ENCODE results near the gene SLC4A1AP. TPM values are rescaled to one million over a fixed set of nuclear protein-coding genes. Genes with fewer than 3 reads are reported as not detected.

The SLC4A1AP gene
- total and polyA plus RNA-seq, 2 of the 13 experiments (the other 11 are each of a cell fraction or from before 2014, with no cell fraction given): 15.3 to 44.6 TPM

DNA sequence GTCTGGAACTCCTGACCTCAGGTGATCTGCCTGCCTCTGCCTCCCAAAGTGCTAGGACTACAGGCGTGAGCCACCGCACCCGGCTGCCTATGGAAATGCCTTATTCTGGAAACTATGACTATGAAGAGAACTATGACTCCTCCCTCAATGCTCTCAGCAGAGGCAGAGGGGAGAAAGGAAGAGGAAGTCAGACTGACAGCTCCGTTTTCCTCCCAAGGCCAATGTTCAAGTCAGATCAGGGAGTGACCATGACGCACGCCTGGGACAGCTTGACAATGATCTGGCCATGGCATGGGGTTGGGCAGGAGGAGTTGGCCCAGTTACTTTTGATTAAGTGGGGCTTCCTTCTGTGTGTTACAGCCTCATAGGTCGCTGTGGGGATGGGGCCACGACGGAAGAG is 63.6 kb downstream of the SLC4A1AP start:
- no peak overlapping the region for H3K4me3 ChIP-seq (replicated peaks in 1 of 3; ENCODE audit: insufficient read depth in 1 of 3, low read depth in 2 of 3, low read length in 3 of 3)
- no peaks in the 10 kb centered on the region for H3K36me3 ChIP-seq (replicated peaks in 1 of 2; ENCODE audit: control insufficient read depth in 1 of 2, insufficient read depth in 2 of 2, low read length in 2 of 2)
- no peak for TF ChIP-seq ZNF83 (CRISPR knock-in tag; IDR thresholded peaks at IDR 0.05; ENCODE audit: borderline replicate concordance)
- TF ChIP-seq, protein P1, sequence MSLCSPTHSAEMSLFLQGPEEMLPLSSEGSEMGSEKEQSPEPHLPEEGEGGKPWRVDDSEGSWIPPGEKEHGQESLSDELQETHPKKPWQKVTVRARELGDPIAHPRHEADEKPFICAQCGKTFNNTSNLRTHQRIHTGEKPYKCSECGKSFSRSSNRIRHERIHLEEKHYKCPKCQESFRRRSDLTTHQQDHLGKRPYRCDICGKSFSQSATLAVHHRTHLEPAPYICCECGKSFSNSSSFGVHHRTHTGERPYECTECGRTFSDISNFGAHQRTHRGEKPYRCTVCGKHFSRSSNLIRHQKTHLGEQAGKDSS (CRISPR knock-in tag; IDR thresholded peaks at IDR 0.05; ENCODE audit: borderline replicate concordance, low read depth): peak; percentile 27; the same call in 1 of the 2 replicates
- H3K4me2 ChIP-seq (ENCODE audit: low read depth, low read length): no peak overlapping the region
- H3K79me2 ChIP-seq (ENCODE audit: insufficient read depth, low read length): no peaks in the 10 kb centered on the region
- BruUV-seq (replicated peaks): no TSS peak
- no peak overlapping the region for H3K27ac ChIP-seq (ENCODE audit: extremely low read length, insufficient read depth, low read length)
- no peaks in the 10 kb centered on the region for H3K9me3 ChIP-seq (ENCODE audit: low read length)
- WGBS (ENCODE audit: low lambda C conversion rate): 92% methylated on average over 9 of the region's 9 CpGs
- no peak for ATAC-seq
- no peak overlapping the region for H3K9ac ChIP-seq (ENCODE audit: insufficient read depth, low read depth, low read length)
- H3K4me1 ChIP-seq (ENCODE audit: insufficient read depth, low read length): peaks cover 65% of the 10 kb centered on the region
- H4K20me1 ChIP-seq (ENCODE audit: insufficient read depth, low read length): no peaks in the 10 kb centered on the region
- ChIA-PET POLR2A (interaction anchor here (1.7 to 9.9 kb wide), 3 partner anchors 10 to 669 kb away, joined by 5 to 248 read pairs (median 69); no protein-coding TSS in a partner anchor), CTCF (ENCODE audit: low intra/inter-chr PET ratio, low total read pairs) (no interaction called here)
- FAIRE-seq: no peak
- no peak for DNase-seq (ENCODE audit: low spot score)
- no peaks in the 10 kb centered on the region for H3K27me3 ChIP-seq (ENCODE audit: control insufficient read depth in 1 of 2, insufficient read depth in 2 of 2, low read length in 2 of 2)
- intact Hi-C loops (cut with micrococcal nuclease; ENCODE audit: unreplicated experiment) (loop anchor here (10.0 kb wide), 1 partner anchor 168 kb away; the partner anchor contains the start of genes BABAM2 and RBKS), in situ Hi-C loops (cut with HindIII; ENCODE audit: extremely low pct_ligation_motif_present, low pct_unique_long_range_greater_than_20kb) (no loop called here)
- H2AFZ ChIP-seq (ENCODE audit: low read length): no peak overlapping the region

DNA sequence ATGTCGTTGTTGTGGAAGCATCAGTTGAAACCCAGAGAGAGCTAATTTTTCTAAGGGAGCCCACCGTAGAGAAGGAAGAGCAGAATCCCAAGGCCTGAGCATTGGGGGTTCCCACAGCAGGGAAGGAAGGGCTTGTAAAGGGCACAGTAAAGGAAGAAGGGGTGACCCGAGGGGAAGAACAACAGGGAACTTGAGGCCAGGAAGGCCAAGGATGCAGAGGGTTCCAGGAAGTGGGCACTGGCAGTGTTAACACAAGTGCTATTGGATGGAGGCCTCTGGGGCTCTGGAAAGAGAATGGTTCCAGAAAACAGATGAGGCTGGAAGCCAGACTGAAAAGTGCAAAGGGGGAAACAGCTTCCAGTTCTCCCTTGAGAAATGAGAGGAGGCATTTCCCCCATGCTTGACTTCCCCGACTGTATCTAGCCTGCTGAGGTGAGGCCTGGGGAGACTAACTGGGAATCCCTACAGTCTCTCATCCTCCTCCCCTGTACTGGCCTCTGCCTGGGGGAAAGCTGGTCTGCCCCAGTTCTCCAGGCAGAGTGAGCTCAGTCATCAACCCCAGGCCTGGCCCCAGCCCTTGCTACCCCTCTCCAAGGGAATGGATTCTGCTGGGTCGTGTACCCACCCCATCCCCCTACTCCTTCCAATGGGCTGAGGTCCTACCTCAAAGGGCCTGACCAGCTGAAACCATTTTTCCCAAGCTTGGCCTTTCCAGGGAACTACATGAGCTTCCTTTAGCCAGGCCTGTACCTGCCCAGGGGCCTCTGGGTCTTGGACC is 64.6 kb downstream of the SLC4A1AP start:
- Histone ChIP-seq H4K20me1 (ENCODE audit: insufficient read depth, low read length) (no peaks in the 10 kb centered on the region), H3K4me2 (ENCODE audit: low read depth, low read length) (peak overlapping the region; percentile 66), H2AFZ (ENCODE audit: low read length) (peak overlapping the region; percentile 88), H3K27ac (ENCODE audit: extremely low read length, insufficient read depth, low read length) (no peak overlapping the region), H3K4me1 (ENCODE audit: insufficient read depth, low read length) (peaks cover 62% of the 10 kb centered on the region), H3K36me3 (replicated peaks in 1 of 2; ENCODE audit: control insufficient read depth in 1 of 2, insufficient read depth in 2 of 2, low read length in 2 of 2) (no peaks in the 10 kb centered on the region), H3K79me2 (ENCODE audit: insufficient read depth, low read length) (no peaks in the 10 kb centered on the region), H3K4me3 (replicated peaks in 1 of 3; ENCODE audit: insufficient read depth in 1 of 3, low read depth in 2 of 3, low read length in 3 of 3) (peak overlapping the region in 1 of 3 experiments; percentile 6; a peak in 1 of 6 replicates), H3K27me3 (ENCODE audit: control insufficient read depth in 1 of 2, insufficient read depth in 2 of 2, low read length in 2 of 2) (no peaks in the 10 kb centered on the region), H3K9ac (ENCODE audit: insufficient read depth, low read depth, low read length) (peak overlapping the region; percentile 42; the same call in 1 of the 2 replicates), H3K9me3 (ENCODE audit: low read length) (no peaks in the 10 kb centered on the region)
- in situ Hi-C loops (cut with HindIII; ENCODE audit: extremely low pct_ligation_motif_present, low pct_unique_long_range_greater_than_20kb): no loop called here
- peak; percentile 47 for TF ChIP-seq ZNF687 (CRISPR knock-in tag; IDR thresholded peaks at IDR 0.05)
- TF ChIP-seq, protein P2, sequence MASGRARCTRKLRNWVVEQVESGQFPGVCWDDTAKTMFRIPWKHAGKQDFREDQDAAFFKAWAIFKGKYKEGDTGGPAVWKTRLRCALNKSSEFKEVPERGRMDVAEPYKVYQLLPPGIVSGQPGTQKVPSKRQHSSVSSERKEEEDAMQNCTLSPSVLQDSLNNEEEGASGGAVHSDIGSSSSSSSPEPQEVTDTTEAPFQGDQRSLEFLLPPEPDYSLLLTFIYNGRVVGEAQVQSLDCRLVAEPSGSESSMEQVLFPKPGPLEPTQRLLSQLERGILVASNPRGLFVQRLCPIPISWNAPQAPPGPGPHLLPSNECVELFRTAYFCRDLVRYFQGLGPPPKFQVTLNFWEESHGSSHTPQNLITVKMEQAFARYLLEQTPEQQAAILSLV (CRISPR knock-in tag; IDR thresholded peaks at IDR 0.05; ENCODE audit: borderline replicate concordance): peak; percentile 62; the same call in 1 of the 2 replicates
- TF ChIP-seq, protein P3, sequence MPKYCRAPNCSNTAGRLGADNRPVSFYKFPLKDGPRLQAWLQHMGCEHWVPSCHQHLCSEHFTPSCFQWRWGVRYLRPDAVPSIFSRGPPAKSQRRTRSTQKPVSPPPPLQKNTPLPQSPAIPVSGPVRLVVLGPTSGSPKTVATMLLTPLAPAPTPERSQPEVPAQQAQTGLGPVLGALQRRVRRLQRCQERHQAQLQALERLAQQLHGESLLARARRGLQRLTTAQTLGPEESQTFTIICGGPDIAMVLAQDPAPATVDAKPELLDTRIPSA (CRISPR knock-in tag; IDR thresholded peaks at IDR 0.05; ENCODE audit: borderline replicate concordance): no peak
- DNase-seq (ENCODE audit: low spot score) (no peak), FAIRE-seq (no peak), ATAC-seq (peak; percentile 17; the same call in 2 of the 3 replicates)
- WGBS (ENCODE audit: low lambda C conversion rate): 55% methylated on average over 5 of the region's 5 CpGs
- CTCF ChIA-PET (ENCODE audit: low intra/inter-chr PET ratio, low total read pairs): no interaction called here
- POLR2A ChIA-PET: interaction anchor here (0.7 to 9.9 kb wide), 9 partner anchors 8 to 668 kb away, joined by 3 to 248 read pairs (median 5); partner anchors contain the start of genes BABAM2, MRPL33 and RBKS
- intact Hi-C loops (cut with micrococcal nuclease; ENCODE audit: unreplicated experiment): loop anchor here (10.0 kb wide), 1 partner anchor 167 kb away; the partner anchor contains the start of genes BABAM2 and RBKS
- BruUV-seq (replicated peaks): no TSS peak

Data from HepG2 (cell line).